Measurements from ENCODE around the gene SLC35E3.

The SLC35E3 gene

DNA sequence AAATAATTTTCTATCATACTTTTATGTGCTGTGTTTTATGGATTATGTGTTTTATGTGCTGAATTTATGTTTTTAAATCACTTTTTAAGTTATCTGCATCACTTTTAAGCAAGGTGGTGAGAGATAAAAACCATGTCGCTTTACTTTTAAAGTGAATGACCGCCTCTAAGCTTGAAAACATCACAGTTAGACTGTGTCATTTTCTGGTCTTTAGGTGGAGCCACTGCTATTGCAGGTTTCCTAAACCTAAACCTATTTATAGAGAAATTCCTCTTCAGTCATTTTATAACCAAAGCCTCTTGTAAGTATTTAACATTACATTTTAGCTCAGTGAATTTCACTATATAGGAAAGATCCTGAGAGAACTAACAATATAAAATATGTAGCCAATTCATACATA is 41.0 kb downstream of the SLC35E3 start:
- H3K4me3 ChIP-seq (ENCODE audit: low read depth, low read length) = no peak overlapping the region
- TF ChIP-seq, protein P1, sequence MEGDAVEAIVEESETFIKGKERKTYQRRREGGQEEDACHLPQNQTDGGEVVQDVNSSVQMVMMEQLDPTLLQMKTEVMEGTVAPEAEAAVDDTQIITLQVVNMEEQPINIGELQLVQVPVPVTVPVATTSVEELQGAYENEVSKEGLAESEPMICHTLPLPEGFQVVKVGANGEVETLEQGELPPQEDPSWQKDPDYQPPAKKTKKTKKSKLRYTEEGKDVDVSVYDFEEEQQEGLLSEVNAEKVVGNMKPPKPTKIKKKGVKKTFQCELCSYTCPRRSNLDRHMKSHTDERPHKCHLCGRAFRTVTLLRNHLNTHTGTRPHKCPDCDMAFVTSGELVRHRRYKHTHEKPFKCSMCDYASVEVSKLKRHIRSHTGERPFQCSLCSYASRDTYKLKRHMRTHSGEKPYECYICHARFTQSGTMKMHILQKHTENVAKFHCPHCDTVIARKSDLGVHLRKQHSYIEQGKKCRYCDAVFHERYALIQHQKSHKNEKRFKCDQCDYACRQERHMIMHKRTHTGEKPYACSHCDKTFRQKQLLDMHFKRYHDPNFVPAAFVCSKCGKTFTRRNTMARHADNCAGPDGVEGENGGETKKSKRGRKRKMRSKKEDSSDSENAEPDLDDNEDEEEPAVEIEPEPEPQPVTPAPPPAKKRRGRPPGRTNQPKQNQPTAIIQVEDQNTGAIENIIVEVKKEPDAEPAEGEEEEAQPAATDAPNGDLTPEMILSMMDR (conservative IDR thresholded peaks at IDR 0.05; ENCODE audit: low read depth, low read length) = peak; percentile 21
- DNase-seq (ENCODE audit: low read depth) = peak; percentile 35

DNA sequence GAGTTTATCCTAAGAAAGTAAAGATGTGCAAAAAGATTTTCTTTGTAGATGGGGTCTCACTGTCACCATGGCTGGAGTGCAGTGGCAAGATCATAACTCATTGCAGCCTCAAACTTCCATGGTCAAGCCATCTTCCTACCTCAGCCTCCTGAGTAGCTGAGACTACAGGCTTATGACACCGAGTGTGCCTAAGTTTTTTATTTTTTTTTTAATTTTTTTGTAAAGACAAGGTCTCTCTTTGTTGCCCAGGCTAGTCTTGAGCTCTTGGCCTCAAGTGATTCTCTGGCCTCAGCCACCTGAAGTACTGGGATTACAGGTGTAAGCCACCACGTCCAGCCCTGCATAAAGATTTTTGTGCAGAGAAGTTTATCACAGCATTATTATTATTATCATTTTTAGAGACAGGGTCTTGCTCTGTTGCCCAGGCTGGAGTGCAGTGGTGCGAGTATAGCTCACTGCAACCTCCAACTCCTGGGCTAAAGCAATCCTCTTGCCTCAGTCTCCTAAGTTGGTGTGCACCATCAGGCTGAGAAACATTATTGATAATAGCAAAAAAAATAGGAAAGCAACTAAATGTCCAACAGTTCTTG is 42.7 kb downstream of the SLC35E3 start:
- TF ChIP-seq, protein P1 (conservative IDR thresholded peaks at IDR 0.05; ENCODE audit: low read depth, low read length) = no peak
- no peak overlapping the region for H3K4me3 ChIP-seq (ENCODE audit: low read depth, low read length)
- no peak for DNase-seq (ENCODE audit: low read depth)

DNA sequence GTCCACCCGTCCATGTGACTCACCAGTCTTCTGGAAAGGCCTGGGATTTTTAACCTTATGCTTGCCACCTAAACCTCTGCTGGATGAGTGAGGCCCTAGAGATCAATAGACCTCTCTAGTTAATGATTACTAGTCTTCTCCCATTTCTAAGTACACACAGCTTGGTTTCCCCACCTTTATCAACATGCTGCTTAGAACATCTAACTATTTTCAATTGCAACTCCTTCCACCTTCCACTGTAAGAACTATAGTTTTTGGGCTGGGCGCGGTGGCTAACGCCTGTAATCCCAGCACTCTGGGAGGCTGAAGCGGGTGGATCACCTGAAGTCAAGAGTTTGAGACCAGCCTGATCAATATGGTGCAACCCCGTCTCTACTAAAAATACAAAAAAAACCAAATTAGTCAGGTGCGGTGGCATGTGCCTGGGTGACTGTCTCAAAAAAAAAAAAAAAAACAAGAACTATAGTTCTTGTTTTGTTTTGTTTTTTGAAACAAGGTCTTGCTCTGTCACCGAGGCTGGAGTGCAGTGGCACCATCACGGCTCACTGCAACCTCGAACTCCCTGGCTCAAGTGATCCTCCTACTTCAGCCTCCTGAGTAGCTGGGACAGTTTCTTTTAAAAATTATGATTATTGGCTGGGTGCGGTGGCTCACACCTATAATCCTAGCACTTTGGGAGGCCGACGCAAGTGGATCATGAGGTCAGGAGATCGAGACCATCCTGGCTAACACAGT is 43.3 kb downstream of the SLC35E3 start:
- no peak overlapping the region for H3K4me3 ChIP-seq (ENCODE audit: low read depth, low read length)
- no peak for DNase-seq (ENCODE audit: low read depth)
- TF ChIP-seq, protein P1 (conservative IDR thresholded peaks at IDR 0.05; ENCODE audit: low read depth, low read length) = no peak

DNA sequence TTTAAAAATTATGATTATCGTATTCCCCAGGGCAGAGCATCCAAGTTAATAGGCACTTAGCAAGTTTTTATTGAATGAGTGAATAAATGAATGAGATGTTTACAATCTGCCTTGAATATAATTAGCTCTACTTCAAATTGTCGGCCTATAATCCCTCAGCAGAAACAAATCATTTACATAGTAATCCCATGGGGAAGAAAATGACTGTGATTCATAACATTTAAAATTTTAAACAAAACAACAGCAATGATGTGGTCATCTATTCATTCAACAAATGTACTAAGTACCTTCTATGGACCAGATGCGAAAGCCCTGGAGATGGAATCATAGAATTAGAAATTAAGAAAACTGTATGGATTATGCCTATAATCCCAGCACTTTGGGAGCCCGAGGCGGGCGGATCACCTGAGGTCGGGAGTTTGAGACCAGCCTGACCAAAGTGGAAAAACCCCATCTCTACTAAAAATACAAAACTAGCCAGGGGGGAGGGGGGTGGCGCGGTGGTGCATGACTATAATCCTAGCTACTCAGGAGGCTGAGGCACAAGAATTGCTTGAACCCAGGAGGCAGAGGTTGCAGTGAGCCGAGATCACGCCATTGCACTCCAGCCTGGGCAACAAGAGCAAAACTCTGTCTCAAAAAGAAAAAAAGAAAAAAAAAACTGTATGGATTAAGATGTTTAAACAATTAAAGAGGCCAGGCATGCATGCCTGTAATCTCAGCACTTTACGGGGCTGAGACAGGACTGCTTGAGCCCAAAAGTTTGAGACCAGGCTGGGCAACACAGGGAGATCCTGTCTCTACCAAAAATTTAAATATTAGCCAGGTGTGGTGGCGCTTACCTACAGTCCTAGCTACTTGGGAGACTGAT is 44.3 kb downstream of the SLC35E3 start:
- no peak for DNase-seq (ENCODE audit: low read depth)
- TF ChIP-seq, protein P1 (conservative IDR thresholded peaks at IDR 0.05; ENCODE audit: low read depth, low read length) = no peak
- no peak overlapping the region for H3K4me3 ChIP-seq (ENCODE audit: low read depth, low read length)

DNA sequence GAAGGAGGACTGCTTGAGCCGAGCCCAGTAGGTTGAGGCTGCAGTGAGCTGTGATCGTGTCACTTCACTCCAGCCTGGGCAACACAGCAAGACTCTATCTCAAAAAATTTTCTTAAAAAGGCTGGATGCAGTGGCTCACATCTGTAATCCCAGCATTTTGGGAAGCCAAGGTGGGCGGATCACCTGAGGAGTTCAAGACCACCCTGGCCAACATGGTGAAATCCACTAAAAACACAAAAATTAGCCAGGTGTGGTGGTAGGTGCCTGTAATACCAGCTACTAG is 44.9 kb downstream of the SLC35E3 start:
- DNase-seq (ENCODE audit: low read depth) = no peak
- no peak overlapping the region for H3K4me3 ChIP-seq (ENCODE audit: low read depth, low read length)
- TF ChIP-seq, protein P1 (conservative IDR thresholded peaks at IDR 0.05; ENCODE audit: low read depth, low read length) = no peak

DNA sequence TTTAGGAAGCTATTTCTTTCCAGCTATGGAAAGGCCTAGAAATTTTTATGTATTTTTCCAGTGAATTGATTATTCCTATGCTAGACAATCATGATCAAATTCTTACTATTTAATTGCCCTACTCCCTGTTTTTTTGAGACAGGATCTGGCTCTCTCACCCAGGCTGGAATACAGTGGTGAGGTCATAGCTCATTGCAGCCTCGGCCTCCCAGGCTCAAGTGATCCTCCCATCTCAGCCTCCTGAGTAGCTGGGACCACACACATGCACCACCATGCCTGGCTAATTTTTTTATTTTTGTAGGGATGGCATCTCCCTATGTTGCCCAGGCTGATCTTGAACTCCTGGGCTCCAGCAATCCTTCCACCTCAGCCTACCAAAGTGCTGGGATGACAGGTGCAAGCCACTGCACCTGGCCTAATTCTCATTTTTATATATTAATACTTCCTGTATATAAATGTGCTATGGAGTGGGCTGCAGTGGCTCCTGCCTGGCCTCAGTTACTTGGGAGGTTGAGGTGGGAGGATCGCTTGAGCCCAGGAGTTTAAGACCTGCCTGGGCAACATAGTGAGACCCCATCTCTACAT is 46.0 kb downstream of the SLC35E3 start:
- no peak overlapping the region for H3K4me3 ChIP-seq (ENCODE audit: low read depth, low read length)
- TF ChIP-seq, protein P1 (conservative IDR thresholded peaks at IDR 0.05; ENCODE audit: low read depth, low read length) = no peak
- no peak for DNase-seq (ENCODE audit: low read depth)
